HG03045 (cell line): ENCODE measurements around the gene PBXIP1.
A peak's percentile ranks its signal among the peaks of the same experiment; 100 is the strongest.
"Not testable (repeated sequence)": the region's sequence is repeated elsewhere in the genome, so short reads cannot be mapped to it uniquely, and the experiment has no call there.

Source experiments
- ATAC-seq: cut with Tn5 transposase; IDR thresholded peaks from one replicate; pipeline ENCODE4 v1.9.1; 2021; ENCODE audit warnings: mild to moderate bottlenecking, moderate library complexity; ENCODE audit not compliant: unreplicated experiment

The PBXIP1 gene

DNA sequence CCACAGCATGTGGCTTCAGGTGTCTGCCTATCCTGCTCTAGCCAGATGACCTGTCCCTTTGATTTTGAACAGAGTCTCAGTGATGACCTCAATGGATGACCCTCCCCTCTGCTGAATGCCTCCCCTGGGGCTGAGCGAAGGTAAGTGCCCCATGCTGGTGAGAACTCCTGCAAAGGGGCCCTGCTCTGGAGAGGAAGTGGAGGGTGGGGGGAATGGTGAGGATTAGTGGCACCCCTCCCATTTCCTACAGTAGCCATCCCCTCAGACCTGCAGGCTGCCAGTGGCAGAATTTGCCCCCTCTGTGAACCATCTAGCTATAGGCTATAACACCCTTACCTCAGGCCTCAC is 15.7 kb downstream of the PBXIP1 start:
- ATAC-seq: no peak

DNA sequence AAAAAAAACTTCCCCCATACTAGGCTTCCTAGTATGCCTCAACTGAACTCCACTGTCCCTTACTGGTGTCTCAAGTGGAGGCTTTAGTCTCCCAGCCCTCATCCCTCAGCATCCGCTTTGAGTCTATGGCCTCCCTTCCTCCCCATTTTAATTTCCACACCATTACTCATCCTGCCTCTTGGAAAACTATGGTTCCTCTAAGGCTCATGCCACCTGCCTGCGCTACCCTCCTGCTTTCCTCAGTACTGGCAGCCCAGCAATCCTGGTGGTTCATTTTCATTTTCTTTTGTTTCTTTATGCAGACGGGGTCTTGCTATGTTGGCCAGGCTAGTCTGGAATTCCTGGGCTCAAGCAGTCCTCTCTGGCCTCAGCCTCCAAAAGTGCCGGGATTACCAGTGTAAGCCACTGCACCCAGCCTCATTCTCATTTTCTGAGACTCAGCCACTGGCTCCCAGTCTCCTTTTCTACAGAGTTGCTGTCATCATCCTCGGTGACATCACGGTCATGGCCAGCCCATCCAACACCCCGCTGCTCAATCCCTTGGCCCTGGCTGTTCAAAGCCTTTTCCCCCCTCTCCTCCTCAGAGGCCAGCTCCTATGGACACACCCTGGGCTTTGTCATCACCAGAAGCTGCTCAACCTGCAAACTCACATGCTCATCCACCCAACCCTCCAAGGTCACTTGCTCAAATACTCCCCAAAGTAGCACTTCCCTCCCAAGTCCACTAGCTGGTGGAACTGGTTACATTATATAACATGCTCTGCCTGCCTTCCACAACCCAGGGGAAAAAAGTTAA is 17.1 kb downstream of the PBXIP1 start:
- ATAC-seq: no peak

DNA sequence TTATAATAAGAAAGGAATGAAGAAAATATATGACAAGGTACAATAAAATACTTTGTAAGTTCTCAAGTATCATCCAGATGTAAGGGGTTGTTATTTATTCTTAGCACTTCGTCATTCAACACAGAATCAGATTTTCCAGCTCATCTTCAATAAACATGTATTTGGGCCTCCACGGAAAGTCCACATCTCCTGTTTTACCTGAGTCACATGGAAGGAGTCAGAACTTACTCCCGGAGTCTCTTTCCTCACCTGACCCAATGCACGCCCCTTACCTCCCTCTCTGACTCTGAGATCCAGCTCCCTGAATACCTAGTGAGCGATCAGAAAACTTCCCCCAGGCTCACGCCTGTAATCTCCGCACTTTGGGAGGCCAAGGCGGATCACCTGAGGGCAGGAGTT is 17.9 kb downstream of the PBXIP1 start:
- ATAC-seq: no peak

DNA sequence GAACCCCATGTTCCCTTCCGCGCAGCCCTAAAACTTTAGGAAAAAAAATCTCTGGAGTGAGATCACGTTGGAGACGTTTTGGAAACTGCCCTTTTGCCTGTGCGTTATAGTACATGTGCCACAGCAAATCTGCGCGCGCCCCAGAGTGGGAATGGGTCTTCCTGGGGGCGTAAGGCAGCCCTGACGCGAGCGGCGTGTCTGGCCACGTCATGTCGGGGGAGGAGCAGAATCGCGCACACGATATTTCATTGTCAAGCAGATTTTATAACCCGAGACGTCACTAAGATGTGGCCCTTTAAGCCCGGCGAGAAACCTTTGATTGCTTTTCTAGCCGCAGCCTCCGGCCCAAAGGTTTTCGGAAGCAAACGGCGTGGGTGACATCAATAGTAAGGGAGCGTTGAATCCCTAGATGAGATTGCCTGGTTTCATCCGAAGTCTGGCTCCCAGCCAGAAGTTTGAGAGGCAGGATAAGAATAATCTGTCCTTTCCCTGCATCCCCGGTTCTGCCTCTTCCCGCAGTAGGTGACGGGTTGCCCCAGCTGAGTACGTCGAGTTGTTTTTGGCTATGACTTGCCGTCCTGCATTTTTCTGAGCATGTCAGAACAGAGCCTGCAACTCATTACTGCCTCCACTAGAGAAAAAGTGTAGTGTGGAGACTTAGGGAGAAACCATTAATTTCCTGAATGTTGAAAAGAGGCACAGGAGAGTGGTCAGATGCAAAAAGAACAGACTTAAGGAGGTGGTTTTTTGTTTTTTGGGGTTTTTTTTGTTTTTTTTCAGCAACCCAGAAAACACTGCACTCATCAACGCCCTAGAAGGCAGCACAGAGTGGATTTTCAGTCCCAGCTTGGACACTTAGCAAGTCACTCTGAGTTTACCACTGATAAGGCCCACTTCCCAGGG is 18.6 kb downstream of the PBXIP1 start:
- ATAC-seq: peak; percentile 52

DNA sequence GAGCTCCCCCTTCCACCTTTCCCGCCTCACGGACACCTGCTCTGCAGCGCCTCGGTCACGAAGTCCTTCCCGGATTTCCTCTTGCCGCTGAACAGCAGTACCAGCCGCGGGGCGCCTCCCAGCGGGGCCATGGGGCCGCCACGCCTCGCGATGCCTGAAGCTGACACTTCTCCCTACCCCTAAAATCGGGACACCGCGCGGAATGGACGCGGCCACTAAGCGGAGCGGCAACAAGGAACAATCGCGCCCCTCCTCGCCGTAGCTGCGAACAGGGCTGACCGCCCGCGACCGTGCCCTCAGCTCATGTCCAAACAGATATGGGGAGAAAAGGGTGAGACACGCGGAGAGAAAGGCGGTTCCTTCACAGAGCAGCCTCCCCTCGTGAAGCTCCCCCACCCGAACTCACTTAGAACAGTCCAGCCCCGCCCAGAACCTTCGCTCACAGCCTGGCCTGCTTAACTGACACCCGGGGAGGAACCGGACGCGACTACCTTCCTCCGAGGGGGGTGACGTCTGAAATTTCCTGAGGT is 19.3 kb downstream of the PBXIP1 start, which contains the start of gene PMVK:
PMVK (minus strand) TSS at position 165 of the 530 bp plus-strand sequence; CDS start at position 131, 34 bp downstream.
- ATAC-seq: peak; percentile 75

DNA sequence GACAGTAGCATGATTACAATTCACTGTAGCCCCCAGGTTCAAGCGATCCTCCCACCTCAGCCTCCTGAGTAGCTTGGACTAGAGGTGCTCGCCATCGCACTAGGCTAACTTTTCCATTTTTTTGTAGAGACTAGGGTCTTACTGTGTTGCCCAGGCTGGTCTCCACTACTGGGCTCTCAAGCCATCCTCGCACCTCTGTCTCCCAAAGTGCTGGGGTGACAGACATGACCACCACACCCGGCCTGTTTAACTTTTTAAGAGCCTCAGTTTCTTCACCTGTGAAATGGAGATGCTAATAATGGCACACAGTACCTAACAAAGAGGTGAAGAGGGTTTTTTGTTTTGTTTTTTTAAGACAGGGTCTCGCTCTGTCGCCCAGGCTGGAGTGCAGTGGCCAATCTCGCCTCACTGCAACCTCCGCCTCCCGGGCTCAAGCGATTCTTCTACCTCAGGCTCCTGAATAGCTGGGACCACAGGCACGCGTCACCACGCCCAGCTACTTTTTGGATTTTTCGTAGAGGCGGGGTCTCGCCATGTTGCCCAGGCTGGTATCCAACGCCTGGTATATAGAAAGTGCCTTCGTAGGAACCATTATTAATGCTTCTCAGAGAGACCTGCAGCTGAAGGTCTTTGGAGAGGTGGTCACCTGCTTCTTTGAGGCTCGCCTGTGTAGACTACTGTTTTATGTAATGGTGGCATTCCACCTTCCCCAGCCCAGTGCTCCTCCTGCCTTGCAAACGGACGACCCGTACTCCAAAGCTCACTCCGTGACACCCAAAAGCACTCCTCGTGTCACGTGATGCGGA is 19.9 kb downstream of the PBXIP1 start:
- no peak for ATAC-seq

DNA sequence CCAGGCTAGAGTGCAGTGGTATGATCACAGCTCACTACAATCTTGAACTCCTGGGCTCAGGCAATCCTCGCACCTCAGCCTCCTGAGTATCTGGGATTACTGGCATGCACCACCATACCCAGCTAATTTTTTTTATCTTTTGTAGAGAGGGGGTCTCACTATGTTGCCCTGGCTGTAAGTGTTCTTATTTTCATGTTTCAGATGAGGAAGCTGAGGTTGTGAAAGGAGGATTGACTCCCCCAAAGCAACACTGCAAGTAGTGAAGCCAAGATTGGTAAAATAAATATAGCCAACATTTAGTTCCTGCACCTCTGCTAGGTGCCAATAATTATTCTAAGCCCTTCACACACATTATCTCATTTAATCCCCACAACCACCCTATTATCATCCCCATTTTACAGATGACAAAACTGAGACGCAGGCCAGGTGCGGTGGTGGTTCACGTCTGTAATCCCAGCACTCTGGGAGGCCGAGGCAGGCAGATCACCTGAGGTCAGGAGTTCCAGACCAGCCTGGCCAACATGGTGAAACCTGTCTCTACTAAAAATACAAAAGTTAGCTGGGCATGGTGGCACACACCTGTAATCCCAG is 21.4 kb downstream of the PBXIP1 start:
- ATAC-seq: no peak

DNA sequence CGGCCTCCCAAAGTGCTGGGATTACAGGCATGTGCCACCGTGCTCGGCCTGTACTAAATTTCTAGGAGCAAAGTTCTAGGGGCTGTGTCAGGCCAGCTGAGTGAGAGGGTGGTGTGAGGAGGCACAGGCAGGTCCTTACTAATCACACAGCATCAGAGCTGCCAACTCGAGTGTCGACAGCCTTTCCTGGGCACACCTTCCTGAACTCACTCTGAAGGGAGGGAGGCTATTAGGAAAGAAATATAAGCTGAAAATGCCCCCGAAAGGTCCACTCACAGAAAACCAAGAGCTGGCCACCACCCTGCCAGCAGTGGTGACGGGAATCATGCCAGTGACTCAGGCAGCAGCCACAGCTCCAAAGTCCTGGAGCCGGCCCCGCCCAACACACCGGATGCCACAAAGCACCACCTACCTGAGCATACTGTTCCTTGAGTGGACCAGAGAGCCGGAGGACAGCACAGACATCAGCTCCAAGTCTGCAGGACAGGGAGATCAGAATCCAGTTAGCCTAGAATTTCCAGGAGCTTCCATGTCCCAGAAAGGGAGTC is 23.9 kb downstream of the PBXIP1 start:
- ATAC-seq: no peak

DNA sequence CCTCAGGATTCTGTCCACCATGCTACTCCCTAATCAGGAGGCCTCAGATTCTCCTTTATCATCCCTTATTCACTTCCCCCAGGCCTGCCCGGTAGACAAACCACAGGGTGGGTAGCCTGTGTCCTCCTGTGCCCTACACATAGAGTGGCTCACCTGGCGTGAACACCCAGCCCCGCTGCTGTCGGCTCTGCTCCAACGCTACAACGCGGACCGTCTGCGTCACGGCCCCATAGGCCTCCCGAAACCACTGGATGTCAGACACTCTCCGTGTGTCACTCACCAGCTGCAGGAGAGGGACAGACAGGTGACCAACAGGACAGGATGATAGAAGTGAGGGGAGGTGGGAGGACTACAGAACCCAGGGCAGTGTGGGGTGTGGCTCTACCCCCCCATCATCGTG is 29.7 kb downstream of the PBXIP1 start:
- no peak for ATAC-seq

DNA sequence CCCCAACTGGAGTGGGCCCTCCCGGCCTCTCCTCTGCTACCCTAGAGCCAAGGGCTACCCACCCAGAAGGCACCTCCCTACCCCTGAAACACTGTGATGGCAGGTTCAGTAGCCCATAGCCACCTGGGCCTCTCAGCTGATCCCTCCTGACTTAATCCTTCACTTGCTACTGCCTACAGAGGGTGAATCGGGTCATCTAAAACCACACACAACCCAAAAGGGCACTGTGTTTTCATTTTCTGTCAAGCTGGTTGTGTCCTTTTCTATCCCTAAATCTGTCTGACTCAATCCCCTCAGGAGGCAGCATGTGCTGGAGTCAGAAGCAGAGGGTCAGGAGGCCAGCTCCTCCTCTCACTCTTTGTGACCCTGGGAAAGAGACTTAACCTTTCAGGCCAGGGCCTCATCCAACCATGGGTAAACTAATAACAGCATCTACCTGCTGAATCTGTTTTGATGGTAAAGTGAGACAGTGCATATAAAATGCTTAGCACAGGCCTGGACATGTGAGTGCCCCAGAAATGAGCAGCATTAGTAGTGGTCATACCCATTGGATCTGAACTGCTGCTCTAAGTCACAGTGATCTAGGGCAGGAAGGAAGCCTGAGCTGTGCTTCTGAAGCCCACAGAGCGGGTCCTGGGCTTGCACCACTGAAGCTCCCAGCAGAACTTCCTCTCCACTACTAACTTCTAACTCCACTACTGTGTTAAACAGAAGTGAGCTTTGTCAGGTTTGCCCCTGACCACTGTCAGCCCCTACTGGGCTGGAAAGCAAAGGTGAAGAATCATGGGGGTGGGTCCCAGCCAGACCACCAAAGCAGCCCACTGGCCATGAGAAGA is 30.3 kb downstream of the PBXIP1 start:
- no peak for ATAC-seq

DNA sequence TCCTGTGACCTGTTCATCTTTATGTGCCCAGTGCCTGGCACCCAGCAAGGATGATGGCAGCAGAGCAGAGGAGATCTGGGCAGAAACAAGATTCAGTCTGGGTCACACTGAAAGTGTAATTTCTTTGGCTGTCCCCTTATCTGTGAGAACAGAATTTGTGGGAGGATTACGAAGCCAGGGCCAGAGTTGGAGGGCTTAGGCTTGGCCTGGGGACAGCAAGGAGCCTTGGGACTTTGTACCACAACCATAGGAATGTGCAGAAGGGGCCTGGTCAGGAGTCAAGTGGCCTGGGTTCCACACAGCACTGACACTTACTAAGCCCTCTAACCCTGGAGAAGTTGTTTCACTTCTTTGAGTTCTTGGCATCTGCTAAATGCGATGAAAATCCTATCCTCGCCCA is 32.2 kb downstream of the PBXIP1 start:
- ATAC-seq: no peak

DNA sequence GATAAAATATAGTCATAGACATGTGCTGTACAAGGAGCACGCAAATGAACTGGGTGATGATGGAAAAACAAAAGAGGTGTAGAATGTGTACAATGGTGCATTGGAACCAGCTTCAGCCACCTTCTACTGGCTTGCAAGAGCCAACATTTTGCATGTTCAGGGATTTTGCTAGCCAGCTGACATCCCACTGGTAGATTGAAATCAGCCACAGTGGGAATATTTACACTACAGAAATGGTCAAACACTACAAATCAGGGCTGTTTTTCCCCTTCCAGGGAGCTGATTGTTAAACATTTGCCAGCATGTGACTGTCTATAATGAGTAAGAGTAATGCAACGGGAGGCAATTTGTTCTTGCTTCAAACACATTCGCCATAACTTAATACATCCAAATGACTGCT is 42.6 kb downstream of the PBXIP1 start:
- ATAC-seq: no peak

DNA sequence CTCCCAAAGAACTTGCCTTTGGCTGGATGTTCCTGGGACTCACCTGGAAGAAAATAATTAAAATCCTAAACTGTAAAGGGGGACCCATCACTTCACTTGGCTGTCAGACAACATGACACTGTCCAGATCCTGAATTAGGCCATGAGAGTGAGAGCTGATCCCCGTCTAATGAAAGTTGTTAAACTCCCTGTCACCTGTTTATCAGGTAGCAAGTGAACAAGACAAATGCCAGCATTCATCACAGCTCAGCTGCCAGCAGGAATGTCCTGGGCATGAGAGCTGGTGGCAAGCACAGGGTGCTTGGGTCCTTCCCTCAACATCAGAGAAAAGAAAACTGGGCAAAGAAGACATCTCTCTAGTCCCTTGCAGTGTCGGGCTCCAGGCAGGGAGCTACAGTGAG is 43.1 kb downstream of the PBXIP1 start:
- ATAC-seq: no peak

DNA sequence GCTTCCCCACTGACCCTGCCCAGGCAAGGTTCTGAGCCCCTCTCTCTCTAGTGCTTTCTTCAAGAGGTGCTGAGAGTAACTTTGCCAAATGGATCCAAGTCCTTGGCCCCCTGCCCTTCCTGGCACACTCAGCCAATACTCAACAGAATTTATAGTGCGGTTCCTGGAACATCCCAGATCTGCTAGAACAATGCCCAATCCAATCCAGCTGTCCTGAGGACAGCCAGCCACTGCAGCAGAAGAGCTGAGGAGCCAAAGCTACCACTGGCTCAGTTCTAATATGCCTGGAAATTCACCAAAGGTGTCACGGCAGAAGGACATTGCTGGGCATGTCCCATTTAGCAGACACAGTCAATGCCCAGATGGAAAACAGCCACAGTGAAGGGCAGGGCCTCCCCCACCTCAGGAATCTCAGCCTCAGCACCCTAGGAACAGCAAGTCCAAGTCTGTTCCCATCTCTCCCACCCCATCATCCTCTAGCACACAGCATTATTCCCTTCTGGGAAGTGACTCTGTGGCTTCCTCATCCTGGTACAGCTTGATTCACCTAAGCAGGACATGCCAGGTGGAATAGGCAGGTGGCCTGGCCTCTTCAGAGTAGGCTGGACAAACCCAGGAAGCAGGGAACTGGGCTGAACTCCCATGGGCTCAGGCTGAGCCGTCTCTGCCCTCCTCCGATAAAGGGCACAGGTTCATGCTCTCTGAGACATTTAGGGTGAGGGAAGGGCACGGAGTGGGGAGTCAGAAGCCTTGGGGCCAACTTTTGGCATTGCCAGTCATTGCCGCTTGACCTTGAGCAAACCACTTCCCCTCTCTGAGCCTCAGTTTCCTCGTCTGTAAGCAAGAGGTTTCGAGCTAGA is 44.0 kb downstream of the PBXIP1 start:
- no peak for ATAC-seq

DNA sequence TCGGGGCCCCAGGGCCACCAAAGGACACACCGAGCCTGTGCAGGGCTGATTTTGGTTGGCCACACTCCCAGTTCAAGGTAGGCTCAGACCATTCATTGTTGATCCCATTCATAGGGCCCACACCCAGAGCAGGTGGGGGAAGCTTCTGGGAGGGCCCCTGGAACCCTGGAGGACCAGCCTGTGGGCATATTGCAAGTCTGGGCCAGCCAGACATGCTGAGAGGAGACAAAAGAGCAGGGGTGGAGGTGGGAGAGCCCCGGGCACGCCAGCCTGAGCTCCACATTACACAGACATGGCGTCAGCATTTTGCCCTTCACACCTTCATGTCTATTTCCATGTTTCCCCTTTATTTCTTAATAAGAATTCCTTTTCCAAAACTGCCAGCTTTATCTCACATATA is 45.0 kb downstream of the PBXIP1 start:
- ATAC-seq: no peak

DNA sequence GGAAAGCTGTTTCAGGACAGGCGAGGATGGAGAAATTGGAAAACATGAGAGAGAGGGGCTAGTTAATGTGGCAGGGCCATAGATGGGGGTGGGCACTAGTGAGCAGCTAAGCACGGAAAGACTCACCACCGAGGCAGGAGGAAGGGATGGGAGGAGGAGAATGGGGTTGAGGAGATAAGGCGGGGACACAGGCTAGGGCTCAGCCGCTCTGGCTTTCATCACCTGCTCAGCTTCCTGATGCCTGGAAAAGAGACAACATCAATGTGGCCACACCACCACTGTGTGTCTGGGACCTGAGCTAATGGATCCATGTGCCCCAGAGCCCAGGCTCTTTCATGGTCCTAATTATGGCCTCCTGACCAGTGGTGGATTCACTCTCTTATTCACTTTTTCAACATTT is 47.0 kb downstream of the PBXIP1 start:
- ATAC-seq: no peak

DNA sequence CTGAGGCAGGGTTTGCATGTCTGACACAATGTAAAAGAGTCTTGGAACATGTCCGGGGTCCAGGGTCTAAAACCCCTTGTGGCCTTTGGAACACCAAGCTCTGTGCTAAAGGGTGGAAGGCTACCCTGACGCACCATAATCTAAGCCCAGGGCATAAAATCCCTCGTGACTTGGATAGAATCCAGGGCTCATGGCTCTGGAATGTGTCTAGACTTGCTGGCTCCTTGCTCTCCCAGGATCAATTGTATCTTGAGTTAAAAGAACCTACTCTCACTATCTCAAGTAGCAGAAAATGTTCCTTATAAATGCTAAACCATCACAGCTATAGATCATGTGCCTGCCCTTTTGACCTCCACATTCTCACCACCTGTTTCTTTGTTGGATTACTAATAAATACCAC is 47.8 kb downstream of the PBXIP1 start:
- not testable (repeated sequence) for ATAC-seq

DNA sequence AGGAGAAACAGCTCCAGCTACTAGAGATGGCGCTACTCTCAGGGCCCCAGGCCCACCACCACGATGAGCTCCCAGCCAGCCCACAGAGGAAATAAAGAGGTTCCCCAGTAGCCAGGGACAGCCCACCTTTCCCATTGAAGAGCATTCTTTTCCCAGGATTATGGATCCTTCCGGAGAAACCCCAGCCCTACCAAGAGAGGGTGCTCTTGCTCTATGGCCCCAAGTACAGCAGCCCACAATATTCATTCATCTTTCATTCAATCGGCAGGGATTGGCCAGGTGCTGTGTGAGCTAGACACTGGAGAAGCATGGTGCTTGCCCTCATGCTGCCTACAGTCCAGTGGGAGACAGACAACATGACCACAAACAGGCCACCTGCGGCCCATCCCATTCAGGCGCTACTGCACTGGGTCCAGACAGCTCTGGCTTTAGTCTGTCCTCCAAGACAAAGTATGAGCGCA is 49.2 kb downstream of the PBXIP1 start:
- ATAC-seq: no peak
